ENCODE measurements around the gene ADARB2.
"Not testable (repeated sequence)": the region's sequence is repeated elsewhere in the genome, so short reads cannot be mapped to it uniquely, and the experiment has no call there.

GRCh38 chr10:1326514-1326913, 410.8 kb downstream of the ADARB2 start:
- TF ChIP-seq RAD21, REST (IDR thresholded peaks at IDR 0.05): not testable (repeated sequence)
- TF ChIP-seq, protein P1, sequence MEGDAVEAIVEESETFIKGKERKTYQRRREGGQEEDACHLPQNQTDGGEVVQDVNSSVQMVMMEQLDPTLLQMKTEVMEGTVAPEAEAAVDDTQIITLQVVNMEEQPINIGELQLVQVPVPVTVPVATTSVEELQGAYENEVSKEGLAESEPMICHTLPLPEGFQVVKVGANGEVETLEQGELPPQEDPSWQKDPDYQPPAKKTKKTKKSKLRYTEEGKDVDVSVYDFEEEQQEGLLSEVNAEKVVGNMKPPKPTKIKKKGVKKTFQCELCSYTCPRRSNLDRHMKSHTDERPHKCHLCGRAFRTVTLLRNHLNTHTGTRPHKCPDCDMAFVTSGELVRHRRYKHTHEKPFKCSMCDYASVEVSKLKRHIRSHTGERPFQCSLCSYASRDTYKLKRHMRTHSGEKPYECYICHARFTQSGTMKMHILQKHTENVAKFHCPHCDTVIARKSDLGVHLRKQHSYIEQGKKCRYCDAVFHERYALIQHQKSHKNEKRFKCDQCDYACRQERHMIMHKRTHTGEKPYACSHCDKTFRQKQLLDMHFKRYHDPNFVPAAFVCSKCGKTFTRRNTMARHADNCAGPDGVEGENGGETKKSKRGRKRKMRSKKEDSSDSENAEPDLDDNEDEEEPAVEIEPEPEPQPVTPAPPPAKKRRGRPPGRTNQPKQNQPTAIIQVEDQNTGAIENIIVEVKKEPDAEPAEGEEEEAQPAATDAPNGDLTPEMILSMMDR (IDR thresholded peaks at IDR 0.05; ENCODE audit: low read depth, low read length, missing input control) = not testable (repeated sequence)
